Measurements from ENCODE around the gene SELENBP1. TPM values are rescaled to one million over a fixed set of nuclear protein-coding genes. Genes with fewer than 3 reads are reported as not detected.
A peak's percentile ranks its signal among the peaks of the same experiment; 100 is the strongest.
"Not testable (repeated sequence)": the region's sequence is repeated elsewhere in the genome, so short reads cannot be mapped to it uniquely, and the experiment has no call there.

SELENBP1 gene
- total and polyA plus RNA-seq, 9 of the 15 experiments (the other 6 are each of a cell fraction or from before 2014, with no cell fraction given), result 25.8 to 81.2 (median 47.1) TPM

- H3K9ac ChIP-seq (ENCODE audit: insufficient read depth in 1 of 2, low read depth in 2 of 2, low read length in 2 of 2); H2AFZ ChIP-seq (ENCODE audit: low read depth, low read length); H3K9me3 ChIP-seq (replicated peaks; ENCODE audit: control insufficient read depth, insufficient read depth, low read depth, low read length); H3K4me3 ChIP-seq; in situ Hi-C loops (cut with MboI); CTCF ChIA-PET (ENCODE audit: low intra/inter-chr PET ratio); FAIRE-seq; H3K27ac ChIP-seq (ENCODE audit: extremely low read depth, low read depth, low read length); BruUV-seq (replicated peaks); H3K4me2 ChIP-seq (ENCODE audit: insufficient read depth, low read length); intact Hi-C loops (cut with micrococcal nuclease); H3K4me1 ChIP-seq (replicated peaks in 1 of 2; ENCODE audit: control insufficient read depth in 2 of 2, insufficient read depth in 2 of 2, low read length in 2 of 2); H3K9me1 ChIP-seq (ENCODE audit: control insufficient read depth, insufficient read depth, low read length); DNase-seq (ENCODE audit: extremely low read depth in 1 of 4, low spot score in 3 of 4); POLR2A ChIA-PET; H4K20me1 ChIP-seq (replicated peaks; ENCODE audit: control insufficient read depth, insufficient read depth, low read length); H3K27me3 ChIP-seq (ENCODE audit: control insufficient read depth in 2 of 2, insufficient read depth in 2 of 2, low read length in 2 of 2); ATAC-seq; TF ChIP-seq ATF3 (CRISPR knock-in tag; conservative IDR thresholded peaks at IDR 0.05): not testable (repeated sequence)
- TF ChIP-seq CEBPB (tag; IDR thresholded peaks at IDR 0.05) (peak; percentile 81), CEBPG (CRISPR knock-in tag; IDR thresholded peaks at IDR 0.05) (peak; percentile 37; the same call in 1 of the 2 replicates), CEBPG (tag; conservative IDR thresholded peaks at IDR 0.05 in 1 of 2, IDR thresholded peaks at IDR 0.05 in 1 of 2) (peak; percentile 54 to 79), IRF9 (tag; IDR thresholded peaks at IDR 0.05) (0 out of 2 replicates have a peak, but pooled peaks have one; percentile 25), ATF3 (IDR thresholded peaks at IDR 0.05) (peak; percentile 91)
- Histone ChIP-seq H3K36me3 (ENCODE audit: control insufficient read depth, insufficient read depth, low read length) (peaks cover 15% of the 10 kb centered on the region; the same call in 2 of the 3 replicates), H3K79me2 (ENCODE audit: control insufficient read depth, insufficient read depth, low read length) (peaks cover 20% of the 10 kb centered on the region)
- 63% methylated on average over 5 of the region's 5 CpGs for WGBS (ENCODE audit: insufficient coverage, low coverage, missing lambda C conversion rate)
Measured at GRCh38 chr1:151396265-151396664, 23.8 kb upstream of the SELENBP1 start.
